Measurements from ENCODE around the gene NTM. TPM values are rescaled to one million over a fixed set of nuclear protein-coding genes. Genes with fewer than 3 reads are reported as not detected.

The NTM gene
- total RNA-seq, 4 donors from 2014 or later = 0.21 to 3.2 (median 0.84) TPM

- no peak for DNase-seq
- intact Hi-C loops (cut with DNase I) = no loop called here
- no peak for TF ChIP-seq POLR2A (IDR thresholded peaks at IDR 0.05)
- no peak for TF ChIP-seq CTCF (IDR thresholded peaks at IDR 0.05)
Observed at GRCh38 chr11:131739243-131739882, 368.9 kb downstream of the NTM start.

GRCh38 chr11:131744847-131745246, 374.4 kb downstream of the NTM start:
- no peak for DNase-seq
- H3K9me3 ChIP-seq = no peaks in the 10 kb centered on the region
- WGBS, 2 donors = 69 to 73% methylated on average over 6 to 7 of the region's 8 CpGs
- TF ChIP-seq POLR2A (IDR thresholded peaks at IDR 0.05) (no peak), CTCF (IDR thresholded peaks at IDR 0.05) (no peak)
- H3K4me1 ChIP-seq = no peaks in the 10 kb centered on the region
- no peak overlapping the region for H3K27ac ChIP-seq
- no peak overlapping the region for H3K4me3 ChIP-seq
- no peaks in the 10 kb centered on the region for H3K36me3 ChIP-seq
- peaks cover 0 to 4% (median 0%) of the 10 kb centered on the region in 4 donors for H3K27me3 ChIP-seq
- intact Hi-C loops (cut with DNase I) = no loop called here

More at GRCh38 chr11:131739243-131739882, 368.9 kb downstream of the NTM start:
- no peaks in the 10 kb centered on the region for H3K36me3 ChIP-seq
- peaks cover 0 to under 1% (median 0%) of the 10 kb centered on the region in 4 donors for H3K27me3 ChIP-seq
- no peaks in the 10 kb centered on the region for H3K9me3 ChIP-seq
- 64 to 69% methylated on average over 7 to 11 of the region's 11 CpGs for WGBS, 2 donors
- no peaks in the 10 kb centered on the region for H3K4me1 ChIP-seq
- no peak overlapping the region for H3K4me3 ChIP-seq
- H3K27ac ChIP-seq = no peak overlapping the region

GRCh38 chr11:131745405-131745804, 375.0 kb downstream of the NTM start:
- no peak for TF ChIP-seq CTCF (IDR thresholded peaks at IDR 0.05)
- TF ChIP-seq POLR2A (IDR thresholded peaks at IDR 0.05) = no peak
- Histone ChIP-seq H3K4me3 (no peak overlapping the region), H3K36me3 (no peaks in the 10 kb centered on the region), H3K9me3 (no peaks in the 10 kb centered on the region), H3K27ac (no peak overlapping the region), H3K27me3 (peaks cover 0 to 4% (median 0%) of the 10 kb centered on the region in 4 donors), H3K4me1 (no peaks in the 10 kb centered on the region)
- 38 to 49% methylated on average over 6 of the region's 6 CpGs for WGBS, 2 donors
- no peak for DNase-seq
- intact Hi-C loops (cut with DNase I) = no loop called here

GRCh38 chr11:131746201-131746600, 375.8 kb downstream of the NTM start:
- intact Hi-C loops (cut with DNase I) = no loop called here
- no peaks in the 10 kb centered on the region for H3K4me1 ChIP-seq
- H3K27me3 ChIP-seq = peaks cover 0 to 4% (median 0%) of the 10 kb centered on the region in 4 donors

More at GRCh38 chr11:131746201-131746600, 375.8 kb downstream of the NTM start:
- Histone ChIP-seq H3K9me3 (no peaks in the 10 kb centered on the region), H3K36me3 (no peaks in the 10 kb centered on the region), H3K4me3 (no peak overlapping the region), H3K27ac (no peak overlapping the region)
- DNase-seq = no peak
- WGBS, 2 donors = 83 to 84% methylated on average over 12 of the region's 12 CpGs
- no peak for TF ChIP-seq POLR2A (IDR thresholded peaks at IDR 0.05)
- TF ChIP-seq CTCF (IDR thresholded peaks at IDR 0.05) = no peak

Data from esophagus squamous epithelium (tissue), 5 donors.